Measurements from ENCODE around the gene EEPD1. TPM values are rescaled to one million over a fixed set of nuclear protein-coding genes. Genes with fewer than 3 reads are reported as not detected.

The EEPD1 gene
- polyA plus RNA-seq, 2 of the 4 experiments (the other 2 are of a cell fraction) = 16.0 to 24.3 TPM

DNA sequence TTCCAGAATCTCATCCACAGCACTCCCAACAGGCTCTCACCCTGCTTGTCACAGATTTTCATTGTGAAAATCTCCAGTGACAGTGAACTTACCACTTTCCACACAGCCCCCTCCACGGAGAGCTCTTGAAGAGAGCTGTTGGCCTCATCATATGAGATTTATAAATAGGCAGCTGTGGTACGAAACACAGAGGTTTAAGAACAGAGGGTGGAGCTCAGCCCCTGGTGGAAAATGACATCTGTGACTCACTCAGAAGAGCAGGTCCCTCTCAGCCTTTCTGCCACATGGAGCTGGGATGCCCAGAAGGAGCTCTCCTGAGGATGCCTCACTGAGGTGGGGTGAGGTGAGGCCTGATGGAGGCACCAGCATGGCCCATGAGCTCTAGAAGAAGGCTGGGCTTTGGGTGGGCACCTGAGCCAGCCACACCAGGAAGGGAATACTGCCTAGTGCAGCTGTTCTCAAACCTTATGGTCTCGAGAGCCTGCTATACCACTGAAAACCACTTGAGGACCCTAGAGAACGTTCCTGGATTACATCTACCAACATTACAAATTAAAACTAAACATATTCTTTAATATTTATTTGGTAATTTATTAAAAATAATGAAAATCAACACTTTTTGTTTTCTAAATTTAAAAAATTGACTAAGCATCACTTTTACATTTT lies 25.8 kb upstream of the EEPD1 start:
- DNase-seq (ENCODE audit: low read depth in 1 of 2, low spot score in 1 of 2) = no peak
- no peak for ATAC-seq
- POLR2A ChIA-PET = no interaction called here
- no peak overlapping the region for H3K4me3 ChIP-seq
- 86% methylated on average over 4 of the region's 4 CpGs for WGBS (ENCODE audit: missing lambda C conversion rate)
- CTCF ChIA-PET = interaction anchor here (0.6 to 1.1 kb wide), 5 partner anchors 9 to 1999 kb away, joined by 3 to 4 read pairs (median 3); no protein-coding TSS in a partner anchor
- H3K9me3 ChIP-seq = no peaks in the 10 kb centered on the region
- H3K27ac ChIP-seq = peak overlapping the region; percentile 82 to 88; a peak in 5 of 6 replicates
- no peak for TF ChIP-seq ZC3H11A (IDR thresholded peaks at IDR 0.05)
- no peak for TF ChIP-seq KDM5A (IDR thresholded peaks at IDR 0.05)
- no peak for TF ChIP-seq POLR2A (IDR thresholded peaks at IDR 0.05; ENCODE audit: low read length)
- TF ChIP-seq EHF (CRISPR knock-in tag; IDR thresholded peaks at IDR 0.05) = no peak
- no peak for TF ChIP-seq RAD21 (conservative IDR thresholded peaks at IDR 0.05 in 1 of 2, IDR thresholded peaks at IDR 0.05 in 1 of 2)
- no peak for TF ChIP-seq CEBPB (IDR thresholded peaks at IDR 0.05)
- TF ChIP-seq, protein P1, sequence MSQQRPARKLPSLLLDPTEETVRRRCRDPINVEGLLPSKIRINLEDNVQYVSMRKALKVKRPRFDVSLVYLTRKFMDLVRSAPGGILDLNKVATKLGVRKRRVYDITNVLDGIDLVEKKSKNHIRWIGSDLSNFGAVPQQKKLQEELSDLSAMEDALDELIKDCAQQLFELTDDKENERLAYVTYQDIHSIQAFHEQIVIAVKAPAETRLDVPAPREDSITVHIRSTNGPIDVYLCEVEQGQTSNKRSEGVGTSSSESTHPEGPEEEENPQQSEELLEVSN (IDR thresholded peaks at IDR 0.05; ENCODE audit: borderline replicate concordance, low read depth) = no peak
- TF ChIP-seq CBX8 (IDR thresholded peaks at IDR 0.05) = no peak
- peaks cover 31% of the 10 kb centered on the region for H3K4me1 ChIP-seq
- peak overlapping the region; percentile 92; the same call in 2 of the 3 replicates for H3K4me2 ChIP-seq
- no peak for FAIRE-seq

DNA sequence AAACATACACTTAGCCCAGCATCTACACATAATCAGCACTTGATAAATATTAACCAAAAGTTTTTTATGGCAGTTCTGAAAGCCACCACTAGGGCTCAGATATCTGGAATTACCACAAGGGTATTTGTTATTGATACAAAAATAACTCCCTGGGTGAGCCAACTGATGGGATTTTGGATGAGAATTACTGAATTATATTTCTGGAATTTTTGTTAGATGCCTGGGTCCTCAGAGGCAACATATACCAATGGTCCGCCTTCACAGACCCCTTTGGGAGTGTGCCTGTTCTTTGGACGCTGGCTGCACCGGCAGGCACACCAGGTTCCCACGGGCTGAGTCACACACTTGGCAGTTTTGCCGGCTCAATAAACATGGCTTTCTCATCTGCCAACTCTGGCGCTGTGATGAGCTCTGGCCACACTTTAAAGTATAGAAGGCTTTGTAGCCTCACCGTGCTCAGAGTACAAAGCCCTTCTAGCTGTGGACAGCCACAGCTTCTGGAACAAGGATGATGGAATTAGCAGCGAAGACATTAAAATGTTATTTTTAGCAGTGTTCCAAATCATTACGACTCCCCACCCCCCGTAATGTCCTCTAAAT lies 24.5 kb upstream of the EEPD1 start:
- FAIRE-seq (peak; percentile 96), DNase-seq (ENCODE audit: low read depth in 1 of 2, low spot score in 1 of 2) (peak; percentile 77 to 90), ATAC-seq (peak; percentile 95 to 97)
- under 1% methylated on average over 10 of the region's 10 CpGs for WGBS (ENCODE audit: missing lambda C conversion rate)
- ChIA-PET POLR2A (interaction anchor here (0.6 to 1.0 kb wide), 6 partner anchors 13 to 264 kb away, joined by 3 to 4 read pairs (median 3); no protein-coding TSS in a partner anchor), CTCF (interaction anchor here (0.6 to 1.2 kb wide), 22 partner anchors 10 to 176 kb away, joined by 3 to 23 read pairs (median 3); no protein-coding TSS in a partner anchor)
- Histone ChIP-seq H3K9me3 (no peaks in the 10 kb centered on the region), H3K4me3 (peak overlapping the region; percentile 37), H3K4me1 (peaks cover 31% of the 10 kb centered on the region), H3K27ac (peak overlapping the region; percentile 82 to 88), H3K4me2 (peak overlapping the region; percentile 92)
- no peak for TF ChIP-seq JUNB (IDR thresholded peaks at IDR 0.05)
- TF ChIP-seq, protein P2, sequence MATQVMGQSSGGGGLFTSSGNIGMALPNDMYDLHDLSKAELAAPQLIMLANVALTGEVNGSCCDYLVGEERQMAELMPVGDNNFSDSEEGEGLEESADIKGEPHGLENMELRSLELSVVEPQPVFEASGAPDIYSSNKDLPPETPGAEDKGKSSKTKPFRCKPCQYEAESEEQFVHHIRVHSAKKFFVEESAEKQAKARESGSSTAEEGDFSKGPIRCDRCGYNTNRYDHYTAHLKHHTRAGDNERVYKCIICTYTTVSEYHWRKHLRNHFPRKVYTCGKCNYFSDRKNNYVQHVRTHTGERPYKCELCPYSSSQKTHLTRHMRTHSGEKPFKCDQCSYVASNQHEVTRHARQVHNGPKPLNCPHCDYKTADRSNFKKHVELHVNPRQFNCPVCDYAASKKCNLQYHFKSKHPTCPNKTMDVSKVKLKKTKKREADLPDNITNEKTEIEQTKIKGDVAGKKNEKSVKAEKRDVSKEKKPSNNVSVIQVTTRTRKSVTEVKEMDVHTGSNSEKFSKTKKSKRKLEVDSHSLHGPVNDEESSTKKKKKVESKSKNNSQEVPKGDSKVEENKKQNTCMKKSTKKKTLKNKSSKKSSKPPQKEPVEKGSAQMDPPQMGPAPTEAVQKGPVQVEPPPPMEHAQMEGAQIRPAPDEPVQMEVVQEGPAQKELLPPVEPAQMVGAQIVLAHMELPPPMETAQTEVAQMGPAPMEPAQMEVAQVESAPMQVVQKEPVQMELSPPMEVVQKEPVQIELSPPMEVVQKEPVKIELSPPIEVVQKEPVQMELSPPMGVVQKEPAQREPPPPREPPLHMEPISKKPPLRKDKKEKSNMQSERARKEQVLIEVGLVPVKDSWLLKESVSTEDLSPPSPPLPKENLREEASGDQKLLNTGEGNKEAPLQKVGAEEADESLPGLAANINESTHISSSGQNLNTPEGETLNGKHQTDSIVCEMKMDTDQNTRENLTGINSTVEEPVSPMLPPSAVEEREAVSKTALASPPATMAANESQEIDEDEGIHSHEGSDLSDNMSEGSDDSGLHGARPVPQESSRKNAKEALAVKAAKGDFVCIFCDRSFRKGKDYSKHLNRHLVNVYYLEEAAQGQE (IDR thresholded peaks at IDR 0.05) = no peak
- TF ChIP-seq JUN (IDR thresholded peaks at IDR 0.05) = peak in 1 of 2 experiments; percentile 40; a peak in 1 of 5 replicates
- no peak for TF ChIP-seq HOXA7 (CRISPR knock-in tag; IDR thresholded peaks at IDR 0.05)
- no peak for TF ChIP-seq NPAS2 (CRISPR knock-in tag; IDR thresholded peaks at IDR 0.05; ENCODE audit: borderline replicate concordance)
- no peak for TF ChIP-seq ESRRA (IDR thresholded peaks at IDR 0.05; ENCODE audit: borderline replicate concordance, low read length)
- TF ChIP-seq FOSL2 (IDR thresholded peaks at IDR 0.05) = peak; percentile 49; the same call in 1 of the 2 replicates
- TF ChIP-seq FOSL2 (CRISPR knock-in tag; IDR thresholded peaks at IDR 0.05) = peak; percentile 83
- no peak for TF ChIP-seq RFX5 (IDR thresholded peaks at IDR 0.05)
- TF ChIP-seq, protein P3, sequence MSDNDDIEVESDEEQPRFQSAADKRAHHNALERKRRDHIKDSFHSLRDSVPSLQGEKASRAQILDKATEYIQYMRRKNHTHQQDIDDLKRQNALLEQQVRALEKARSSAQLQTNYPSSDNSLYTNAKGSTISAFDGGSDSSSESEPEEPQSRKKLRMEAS (IDR thresholded peaks at IDR 0.05) = peak; percentile 14; the same call in 1 of the 2 replicates
- peak; percentile 32 to 47 for TF ChIP-seq RAD21 (conservative IDR thresholded peaks at IDR 0.05 in 1 of 2, IDR thresholded peaks at IDR 0.05 in 1 of 2)
- peak; percentile 43 for TF ChIP-seq GATA3 (IDR thresholded peaks at IDR 0.05; ENCODE audit: borderline replicate concordance)
- TF ChIP-seq, protein P4, sequence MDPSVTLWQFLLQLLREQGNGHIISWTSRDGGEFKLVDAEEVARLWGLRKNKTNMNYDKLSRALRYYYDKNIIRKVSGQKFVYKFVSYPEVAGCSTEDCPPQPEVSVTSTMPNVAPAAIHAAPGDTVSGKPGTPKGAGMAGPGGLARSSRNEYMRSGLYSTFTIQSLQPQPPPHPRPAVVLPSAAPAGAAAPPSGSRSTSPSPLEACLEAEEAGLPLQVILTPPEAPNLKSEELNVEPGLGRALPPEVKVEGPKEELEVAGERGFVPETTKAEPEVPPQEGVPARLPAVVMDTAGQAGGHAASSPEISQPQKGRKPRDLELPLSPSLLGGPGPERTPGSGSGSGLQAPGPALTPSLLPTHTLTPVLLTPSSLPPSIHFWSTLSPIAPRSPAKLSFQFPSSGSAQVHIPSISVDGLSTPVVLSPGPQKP (IDR thresholded peaks at IDR 0.05; ENCODE audit: low read depth, low read length) = no peak
- peak; percentile 29 for TF ChIP-seq SMC3 (IDR thresholded peaks at IDR 0.05)
- TF ChIP-seq HDAC2 (IDR thresholded peaks at IDR 0.05) = no peak
- TF ChIP-seq TFCP2L1 (CRISPR knock-in tag; IDR thresholded peaks at IDR 0.05) = no peak
- no peak for TF ChIP-seq KDM5A (IDR thresholded peaks at IDR 0.05)
- 0 out of 2 replicates have a peak, but pooled peaks have one; percentile 26 for TF ChIP-seq FOXS1 (CRISPR knock-in tag; IDR thresholded peaks at IDR 0.05)
- no peak for TF ChIP-seq NR3C1 (IDR thresholded peaks at IDR 0.05)
- TF ChIP-seq, protein P5, sequence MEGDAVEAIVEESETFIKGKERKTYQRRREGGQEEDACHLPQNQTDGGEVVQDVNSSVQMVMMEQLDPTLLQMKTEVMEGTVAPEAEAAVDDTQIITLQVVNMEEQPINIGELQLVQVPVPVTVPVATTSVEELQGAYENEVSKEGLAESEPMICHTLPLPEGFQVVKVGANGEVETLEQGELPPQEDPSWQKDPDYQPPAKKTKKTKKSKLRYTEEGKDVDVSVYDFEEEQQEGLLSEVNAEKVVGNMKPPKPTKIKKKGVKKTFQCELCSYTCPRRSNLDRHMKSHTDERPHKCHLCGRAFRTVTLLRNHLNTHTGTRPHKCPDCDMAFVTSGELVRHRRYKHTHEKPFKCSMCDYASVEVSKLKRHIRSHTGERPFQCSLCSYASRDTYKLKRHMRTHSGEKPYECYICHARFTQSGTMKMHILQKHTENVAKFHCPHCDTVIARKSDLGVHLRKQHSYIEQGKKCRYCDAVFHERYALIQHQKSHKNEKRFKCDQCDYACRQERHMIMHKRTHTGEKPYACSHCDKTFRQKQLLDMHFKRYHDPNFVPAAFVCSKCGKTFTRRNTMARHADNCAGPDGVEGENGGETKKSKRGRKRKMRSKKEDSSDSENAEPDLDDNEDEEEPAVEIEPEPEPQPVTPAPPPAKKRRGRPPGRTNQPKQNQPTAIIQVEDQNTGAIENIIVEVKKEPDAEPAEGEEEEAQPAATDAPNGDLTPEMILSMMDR (IDR thresholded peaks at IDR 0.05) = peak; percentile 72
- TF ChIP-seq MAFK (IDR thresholded peaks at IDR 0.05; ENCODE audit: partially characterized antibody) = peak; percentile 6
